Sciatic nerve (tissue), 2 donors: ENCODE results near the gene CCDC138. TPM values are rescaled to one million over a fixed set of nuclear protein-coding genes. Genes with fewer than 3 reads are reported as not detected.

Source experiments
- ATAC-seq: fragments of 200-7000 bp; cut with Tn5 transposase; one replicate; pipeline ENCODE4 v1.9.1; 2020; ENCODE audit warnings: mild to moderate bottlenecking, moderate library complexity
- DNase-seq: peaks from one replicate; pipeline ENCODE4 v3.0.0-alpha.2; 2020; ENCODE audit warnings: low spot score
- intact Hi-C: fragments of 100-400 bp; cut with DNase I; formaldehyde crosslinking; loops from one replicate; pipeline ENCODE4 v1.14.2; 2022
- total RNA-seq: library from RNA; stranded (reverse); fragmentation: NEBNext Ultra II Directional; extraction: Animal tissue kit (Norgen Biotek cat#: 25700); gene quantifications from one replicate; pipeline ENCODE4 v1.2.1, GENCODE V29; 2021
- donor health status: DM: no; HTN: no; CAD: no.
- donor health status: DM: no; HTN: no; CAD: no.

CCDC138 gene
- total RNA-seq, 1 donor from 2014 or later, result 3.1 TPM

DNA sequence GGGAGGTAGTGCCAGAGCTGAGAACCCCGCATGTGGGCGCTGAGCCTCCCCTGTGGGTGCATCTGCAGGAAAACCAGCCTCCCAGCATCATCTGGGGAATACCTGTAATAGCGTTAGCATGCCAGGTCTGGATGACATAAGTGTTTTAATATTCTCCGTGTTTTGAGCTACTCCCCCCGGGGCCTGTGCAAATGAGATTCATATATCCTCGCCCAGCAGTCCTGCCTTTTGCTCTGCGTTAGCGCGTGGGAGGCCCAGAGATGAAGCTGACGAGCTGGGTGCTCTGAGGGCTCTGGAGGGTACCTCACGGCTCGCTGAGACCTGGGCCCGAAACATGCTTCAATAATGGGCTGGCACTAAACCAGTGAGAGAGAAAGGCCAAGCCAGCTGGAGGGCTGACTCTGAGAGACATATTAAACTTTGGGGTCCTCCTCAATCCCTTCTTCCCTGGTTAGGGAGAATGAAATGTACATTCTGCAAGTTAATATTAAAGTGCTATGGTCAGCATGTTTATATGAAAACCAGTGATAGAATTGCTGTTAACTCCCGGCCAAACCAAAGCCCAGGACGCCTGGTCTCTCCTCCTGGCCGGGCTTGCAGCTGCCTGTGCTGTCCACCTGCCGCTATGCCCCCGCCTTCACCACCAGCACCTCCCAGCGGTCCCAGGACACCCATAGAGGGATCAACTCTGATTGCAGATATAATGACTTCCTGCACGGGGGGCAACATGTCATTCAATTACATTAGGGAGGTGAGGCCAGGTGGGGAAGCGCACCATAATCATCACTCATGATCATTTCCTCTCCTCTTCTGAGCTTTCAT is 125.4 kb downstream of the CCDC138 start:
- intact Hi-C loops, result no loop called here
- ATAC-seq (no peak), DNase-seq (no peak)

- no peak for ATAC-seq
- DNase-seq, result no peak
- intact Hi-C loops, result no loop called here
These were observed 126.0 kb downstream of the CCDC138 start for GRCh38 chr2:108912629-108912902.

- ATAC-seq (no peak), DNase-seq (no peak)
- intact Hi-C loops, result no loop called here
These were observed 129.7 kb downstream of the CCDC138 start for GRCh38 chr2:108916122-108916795.

DNA sequence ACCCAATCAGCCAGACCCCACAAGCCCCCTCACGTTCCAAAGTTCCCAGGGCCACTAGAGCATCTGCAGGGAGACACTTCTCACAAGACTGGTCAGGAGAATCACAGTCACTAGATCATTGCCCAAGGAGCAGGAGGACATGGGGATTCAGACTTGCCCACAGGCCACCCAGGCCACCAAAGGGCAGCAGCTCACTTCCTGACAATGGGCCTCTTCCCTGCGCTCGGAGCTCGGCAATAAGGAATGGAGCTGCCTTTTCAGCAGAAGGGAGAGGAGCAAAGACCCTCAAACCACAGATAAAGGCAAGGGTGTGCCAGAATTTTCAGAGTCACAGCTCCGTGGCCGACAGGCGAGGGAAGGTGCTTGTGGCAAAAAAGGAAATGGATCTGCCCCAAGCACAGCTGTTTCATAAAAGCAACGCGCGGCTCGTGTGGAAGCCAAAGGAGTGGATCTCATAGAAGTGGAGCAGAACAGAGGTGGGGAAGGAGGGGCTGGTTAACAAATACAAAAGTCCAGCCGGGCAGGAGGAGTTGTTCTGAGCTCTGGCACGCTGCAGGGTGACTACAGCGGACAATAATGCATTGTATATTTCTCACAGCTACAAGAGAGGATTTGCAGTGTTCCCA is 130.3 kb downstream of the CCDC138 start:
- ATAC-seq (no peak), DNase-seq (no peak)
- intact Hi-C loops, result no loop called here

- intact Hi-C loops, result no loop called here
- DNase-seq (no peak), ATAC-seq (no peak)
These were observed 131.0 kb downstream of the CCDC138 start for GRCh38 chr2:108917526-108917925.

DNA sequence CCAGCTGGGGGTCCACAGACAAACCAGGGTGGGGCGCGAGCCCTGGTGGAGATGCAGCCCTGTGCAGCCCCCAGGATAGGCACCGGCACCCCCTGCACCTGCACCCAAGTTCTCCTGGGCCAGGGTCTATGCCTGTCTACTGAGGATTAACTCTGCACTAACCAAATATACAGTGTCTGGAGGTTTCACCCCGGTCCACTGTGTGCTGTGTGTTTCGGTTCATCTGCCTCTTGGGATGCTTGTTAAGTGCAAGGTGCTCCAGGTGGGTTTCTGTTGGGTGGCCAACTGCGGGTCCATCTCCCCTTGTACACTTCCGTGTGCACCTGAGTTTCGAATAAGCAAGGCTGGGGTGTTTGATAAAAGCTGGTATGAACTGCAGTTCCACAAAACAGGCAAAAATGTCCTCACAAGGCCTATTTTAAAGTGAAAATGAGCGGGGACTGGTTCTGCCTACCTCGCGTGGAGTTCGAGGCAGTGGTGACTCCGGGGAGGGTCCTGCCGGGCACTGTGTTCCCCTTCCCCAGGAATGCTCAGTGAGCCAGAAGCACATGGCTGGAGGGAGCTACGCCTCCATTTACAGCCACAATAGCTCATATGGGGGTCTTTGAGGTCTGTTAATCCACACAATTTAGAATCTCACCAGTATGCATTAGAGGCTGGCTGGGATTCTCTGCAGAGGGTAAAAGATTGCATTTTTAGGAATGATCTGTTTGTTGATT is 131.7 kb downstream of the CCDC138 start:
- intact Hi-C loops, result no loop called here

GRCh38 chr2:108918941-108919341 is 132.4 kb downstream of the CCDC138 start:
- intact Hi-C loops, result no loop called here
- ATAC-seq (no peak), DNase-seq (no peak)

More for the DNA sequence above, 131.7 kb downstream of the CCDC138 start:
- no peak for DNase-seq
- no peak for ATAC-seq

GRCh38 chr2:108919571-108920373 is 133.2 kb downstream of the CCDC138 start:
- no peak for ATAC-seq
- DNase-seq, result no peak
- intact Hi-C loops, result no loop called here

GRCh38 chr2:108920686-108921085 is 134.1 kb downstream of the CCDC138 start:
- DNase-seq (no peak), ATAC-seq (no peak)
- intact Hi-C loops, result no loop called here

- DNase-seq (no peak), ATAC-seq (no peak)
- intact Hi-C loops, result no loop called here
These were observed 134.8 kb downstream of the CCDC138 start for GRCh38 chr2:108921096-108922030.

DNA sequence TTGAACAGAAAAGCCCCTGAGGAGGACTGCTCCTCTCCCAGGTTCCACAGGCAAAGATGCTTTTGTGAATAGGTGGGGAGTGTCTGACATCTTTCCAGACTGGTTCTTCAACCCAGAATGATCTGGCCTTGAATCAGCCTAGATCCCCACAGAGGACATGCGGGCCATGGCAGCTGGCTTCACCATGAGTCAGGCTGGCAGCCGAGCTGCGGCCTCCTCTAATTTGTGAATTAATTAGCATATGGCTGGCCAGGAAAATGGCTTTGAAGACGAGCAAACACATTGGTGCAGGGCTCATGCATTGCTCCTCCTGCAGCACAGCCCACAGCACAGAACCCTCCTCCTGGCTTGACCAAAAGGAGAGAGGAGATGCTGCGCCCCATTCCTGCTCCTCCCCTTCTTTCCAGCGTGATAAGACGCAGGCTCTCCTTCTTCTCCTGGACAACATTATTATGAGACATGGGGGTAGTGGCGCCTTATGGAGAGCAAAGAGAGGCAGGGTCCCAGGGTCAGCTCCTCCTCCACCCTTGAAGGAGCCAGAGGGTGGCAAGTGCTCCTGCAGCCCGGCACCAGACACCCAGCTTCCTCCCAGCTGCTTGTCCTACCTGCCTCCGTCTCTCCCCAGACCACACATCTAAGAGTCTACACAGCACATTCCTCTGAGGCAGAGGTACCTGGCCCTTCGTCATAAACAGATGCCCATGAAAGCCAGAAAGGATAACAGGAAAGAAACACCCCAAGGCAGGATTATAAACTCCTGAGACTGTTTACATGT is 135.8 kb downstream of the CCDC138 start:
- ATAC-seq (no peak), DNase-seq (no peak)
- intact Hi-C loops, result no loop called here

- DNase-seq, result no peak
- ATAC-seq, result no peak
- intact Hi-C loops, result no loop called here
These were observed 136.6 kb downstream of the CCDC138 start for GRCh38 chr2:108923019-108923700.

- DNase-seq (no peak), ATAC-seq (no peak)
- intact Hi-C loops, result no loop called here
These were observed 137.4 kb downstream of the CCDC138 start for GRCh38 chr2:108923736-108924579.

DNA sequence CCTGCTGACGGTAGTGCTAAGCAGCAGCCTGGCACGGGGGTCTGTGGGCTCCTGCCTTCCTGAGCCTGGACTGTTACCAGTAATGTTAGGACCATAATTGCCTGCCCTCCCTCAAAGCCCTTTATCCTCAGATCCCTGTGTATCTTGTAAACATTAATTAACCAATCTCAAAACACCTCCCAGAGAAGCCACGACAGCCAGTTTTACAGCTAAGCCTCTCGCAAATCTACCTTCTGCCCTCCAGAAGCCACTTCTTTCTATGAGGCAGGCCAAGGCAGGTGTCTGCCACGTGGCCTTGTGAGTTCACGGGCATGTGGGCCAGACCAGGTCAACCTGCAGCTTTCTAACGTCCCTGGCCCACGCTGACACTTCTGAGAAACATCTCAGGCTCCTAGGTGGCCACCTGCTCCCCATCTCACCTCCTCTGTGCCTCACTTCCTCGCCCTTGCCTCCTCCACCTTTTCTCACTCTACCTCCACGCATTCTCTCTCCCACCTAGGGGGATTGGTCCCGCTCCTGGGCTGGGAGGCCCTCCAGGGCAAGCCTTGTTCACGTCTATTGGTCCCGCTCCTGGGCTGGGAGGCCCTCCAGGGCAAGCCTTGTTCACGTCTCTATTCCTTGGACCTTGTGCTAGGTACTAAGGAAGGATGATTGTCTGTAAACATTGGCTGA is 138.1 kb downstream of the CCDC138 start:
- no peak for ATAC-seq
- no peak for DNase-seq
- intact Hi-C loops, result no loop called here

- intact Hi-C loops, result no loop called here
- no peak for ATAC-seq
- no peak for DNase-seq
These were observed 138.7 kb downstream of the CCDC138 start for GRCh38 chr2:108925286-108925685.
